Left ventricle myocardium inferior (tissue), 1 donor: ENCODE results near the gene LPGAT1. TPM values are rescaled to one million over a fixed set of nuclear protein-coding genes. Genes with fewer than 3 reads are reported as not detected.

Experiments
- DNase-seq: peaks from one replicate; pipeline ENCODE4 v3.0.0-alpha.2; 2020
- H3K27ac ChIP-seq: fragments of 200-600 bp; replicated peaks from 2 replicates; pipeline ENCODE4 v1.8.0; 2021
- H3K27me3 ChIP-seq: fragments of 200-600 bp; 2 replicates; pipeline ENCODE4 v1.8.0; 2021; ENCODE audit warnings: low read depth
- H3K36me3 ChIP-seq: fragments of 200-600 bp; 2 replicates; pipeline ENCODE4 v1.8.0; 2021
- H3K4me1 ChIP-seq: fragments of 200-600 bp; 2 replicates; pipeline ENCODE4 v1.8.0; 2021
- H3K4me3 ChIP-seq: fragments of 200-600 bp; 2 replicates; pipeline ENCODE4 v1.8.0; 2021; ENCODE audit warnings: mild to moderate bottlenecking, moderate library complexity
- H3K9me3 ChIP-seq: fragments of 200-600 bp; replicated peaks from 2 replicates; pipeline ENCODE4 v1.8.0; 2021
- intact Hi-C: fragments of 100-400 bp; cut with micrococcal nuclease; formaldehyde crosslinking; loops from one replicate; pipeline ENCODE4 v1.11.0; 2022
- total RNA-seq: library from RNA; stranded (reverse); fragmentation: NEBNext Ultra II Directional; extraction: Animal tissue kit (Norgen Biotek cat#: 25700); gene quantifications from one replicate; pipeline ENCODE4 v1.2.1, GENCODE V29; 2021
- TF ChIP-seq, protein P1 (sequence below): fragments of 200-600 bp; IDR thresholded peaks from 2 replicates; pipeline ENCODE4 v1.8.0; 2021; ENCODE audit warnings: antibody characterized with exemption, mild to moderate bottlenecking, borderline replicate concordance
- donor health status: DM: no; HTN: yes; CAD: no; lungs with severe emphysema.

Gene LPGAT1
- total RNA-seq, 1 donor from 2014 or later = 24.9 TPM

DNA sequence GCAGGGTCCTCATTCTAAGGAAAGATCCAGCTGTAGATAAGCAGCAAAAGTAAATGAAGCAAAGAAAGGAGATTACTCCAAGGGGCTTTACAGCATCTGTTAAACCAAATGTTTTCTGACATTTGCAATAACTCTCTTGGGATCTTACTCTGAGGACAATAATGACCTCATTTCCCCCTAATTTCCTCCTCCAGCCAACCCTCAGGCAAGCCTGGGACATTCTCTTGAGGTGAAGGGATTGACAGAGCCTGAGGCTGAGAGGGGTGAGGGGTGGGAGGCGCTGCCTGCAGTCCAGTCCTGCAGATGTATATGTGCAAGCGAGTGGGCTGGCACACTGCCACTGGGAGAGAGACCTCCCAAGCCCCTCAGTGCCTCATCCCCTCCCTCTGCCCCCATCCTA lies 114.6 kb downstream of the LPGAT1 start:
- intact Hi-C loops = no loop called here
- Histone ChIP-seq H3K4me3 (no peak overlapping the region), H3K27ac (no peak overlapping the region), H3K4me1 (peaks cover 6% of the 10 kb centered on the region), H3K36me3 (no peaks in the 10 kb centered on the region), H3K9me3 (no peaks in the 10 kb centered on the region), H3K27me3 (no peaks in the 10 kb centered on the region)
- TF ChIP-seq, protein P1, sequence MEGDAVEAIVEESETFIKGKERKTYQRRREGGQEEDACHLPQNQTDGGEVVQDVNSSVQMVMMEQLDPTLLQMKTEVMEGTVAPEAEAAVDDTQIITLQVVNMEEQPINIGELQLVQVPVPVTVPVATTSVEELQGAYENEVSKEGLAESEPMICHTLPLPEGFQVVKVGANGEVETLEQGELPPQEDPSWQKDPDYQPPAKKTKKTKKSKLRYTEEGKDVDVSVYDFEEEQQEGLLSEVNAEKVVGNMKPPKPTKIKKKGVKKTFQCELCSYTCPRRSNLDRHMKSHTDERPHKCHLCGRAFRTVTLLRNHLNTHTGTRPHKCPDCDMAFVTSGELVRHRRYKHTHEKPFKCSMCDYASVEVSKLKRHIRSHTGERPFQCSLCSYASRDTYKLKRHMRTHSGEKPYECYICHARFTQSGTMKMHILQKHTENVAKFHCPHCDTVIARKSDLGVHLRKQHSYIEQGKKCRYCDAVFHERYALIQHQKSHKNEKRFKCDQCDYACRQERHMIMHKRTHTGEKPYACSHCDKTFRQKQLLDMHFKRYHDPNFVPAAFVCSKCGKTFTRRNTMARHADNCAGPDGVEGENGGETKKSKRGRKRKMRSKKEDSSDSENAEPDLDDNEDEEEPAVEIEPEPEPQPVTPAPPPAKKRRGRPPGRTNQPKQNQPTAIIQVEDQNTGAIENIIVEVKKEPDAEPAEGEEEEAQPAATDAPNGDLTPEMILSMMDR = no peak
- DNase-seq = no peak

DNA sequence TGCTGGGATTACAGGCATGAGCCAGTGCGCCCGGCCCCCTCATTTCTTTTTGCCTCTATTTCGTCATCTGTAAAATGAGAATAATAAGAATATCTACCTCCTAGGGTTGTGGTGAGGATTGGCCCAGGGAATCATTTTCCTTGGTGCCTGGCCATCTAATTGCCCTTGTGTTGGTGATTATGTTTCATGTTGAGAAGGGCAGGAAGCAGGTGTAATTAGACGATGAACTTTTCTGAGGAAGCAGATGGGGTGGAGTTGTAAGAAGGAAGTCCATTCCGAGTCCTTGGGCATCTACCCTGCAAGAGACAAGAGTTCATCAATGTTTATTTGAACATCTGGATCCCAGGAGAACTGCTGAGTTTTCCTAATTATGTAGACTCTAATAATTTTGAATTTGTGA lies 116.4 kb downstream of the LPGAT1 start:
- H3K27ac ChIP-seq = no peak overlapping the region
- H3K36me3 ChIP-seq = no peaks in the 10 kb centered on the region
- TF ChIP-seq, protein P1 = no peak
- H3K9me3 ChIP-seq = no peaks in the 10 kb centered on the region
- peaks cover 6% of the 10 kb centered on the region for H3K4me1 ChIP-seq
- no peaks in the 10 kb centered on the region for H3K27me3 ChIP-seq
- H3K4me3 ChIP-seq = no peak overlapping the region
- DNase-seq = no peak
- intact Hi-C loops = no loop called here

DNA sequence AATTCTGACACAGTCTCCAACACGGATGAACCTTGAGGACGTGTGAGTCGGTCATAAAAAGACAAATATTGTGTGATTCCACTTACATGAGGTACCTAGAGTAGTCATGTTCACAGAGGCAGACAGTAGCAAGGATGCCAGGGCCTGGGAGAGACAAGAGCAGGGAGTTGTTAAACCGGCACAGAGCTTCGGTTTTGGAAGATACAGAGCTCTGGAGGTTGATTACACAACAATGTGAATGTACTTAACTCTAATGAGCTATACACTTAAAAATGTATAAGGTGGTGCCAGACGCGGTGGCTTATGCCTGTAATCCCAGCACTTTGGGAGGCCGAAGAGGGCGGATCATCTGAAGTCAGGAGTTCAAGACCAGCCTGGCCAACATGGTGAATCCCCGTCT lies 117.3 kb downstream of the LPGAT1 start:
- intact Hi-C loops = no loop called here
- no peak overlapping the region for H3K4me3 ChIP-seq
- H3K4me1 ChIP-seq = peaks cover 6% of the 10 kb centered on the region
- H3K27me3 ChIP-seq = no peaks in the 10 kb centered on the region
- H3K9me3 ChIP-seq = no peaks in the 10 kb centered on the region
- no peak for DNase-seq
- H3K27ac ChIP-seq = no peak overlapping the region
- TF ChIP-seq, protein P1 = no peak
- no peaks in the 10 kb centered on the region for H3K36me3 ChIP-seq

DNA sequence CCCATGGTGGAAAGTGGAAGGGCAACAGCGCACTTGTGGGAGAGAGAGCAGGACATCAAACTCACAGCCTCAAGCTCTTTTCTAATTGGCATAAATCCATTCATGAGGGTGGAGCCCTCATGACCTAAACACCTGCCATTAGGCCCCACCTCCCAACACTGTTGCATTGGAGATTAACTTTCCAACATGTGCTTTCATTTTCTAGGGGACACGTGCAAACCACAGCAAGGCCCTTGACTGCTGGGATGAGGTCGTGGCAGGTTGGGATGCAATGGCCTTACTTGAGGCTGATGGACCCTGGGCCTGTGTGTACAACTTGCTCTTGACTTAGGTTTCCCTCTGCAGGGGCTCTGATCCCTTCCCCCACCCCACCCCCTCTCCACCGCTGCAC lies 119.3 kb downstream of the LPGAT1 start:
- DNase-seq = no peak
- H3K4me1 ChIP-seq = peaks cover 6% of the 10 kb centered on the region
- no peaks in the 10 kb centered on the region for H3K36me3 ChIP-seq
- H3K9me3 ChIP-seq = no peaks in the 10 kb centered on the region
- no peak overlapping the region for H3K4me3 ChIP-seq
- no peaks in the 10 kb centered on the region for H3K27me3 ChIP-seq
- intact Hi-C loops = no loop called here
- TF ChIP-seq, protein P1 = no peak
- no peak overlapping the region for H3K27ac ChIP-seq

DNA sequence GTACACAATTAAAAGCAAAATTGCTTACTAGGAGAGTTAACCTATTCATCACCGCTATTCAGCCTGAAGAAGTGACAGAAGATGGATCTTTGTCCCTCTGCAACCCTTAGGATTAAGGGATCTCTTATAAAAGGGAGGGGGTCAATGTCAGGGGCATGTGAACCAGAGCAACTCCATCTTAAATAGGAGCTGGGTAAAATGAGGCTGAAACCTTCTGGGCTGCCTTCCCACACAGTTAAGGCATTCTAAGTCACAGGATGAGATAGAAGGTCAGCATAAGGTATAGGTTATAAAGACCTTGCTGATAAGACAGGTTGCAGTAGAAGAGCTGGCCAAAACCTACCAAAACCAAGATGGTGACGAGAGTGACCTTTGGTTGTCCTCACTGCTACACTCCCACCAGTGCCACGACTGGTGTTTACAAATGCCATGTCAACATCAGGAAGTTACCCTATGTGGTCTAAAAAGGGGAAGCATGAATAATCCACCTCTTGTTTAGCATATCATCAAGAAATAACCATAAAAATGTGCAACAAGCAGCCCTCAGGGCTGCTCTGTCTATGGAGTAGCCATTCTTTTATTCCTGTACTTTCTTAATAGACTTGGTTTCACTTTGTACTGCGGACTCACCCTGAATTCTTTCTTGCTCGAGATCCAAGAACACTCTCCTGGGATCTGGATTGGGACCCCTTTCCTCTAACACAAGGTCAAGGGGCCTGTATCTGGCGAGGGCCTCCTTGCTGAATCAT lies 119.8 kb downstream of the LPGAT1 start:
- H3K27me3 ChIP-seq = no peaks in the 10 kb centered on the region
- TF ChIP-seq, protein P1 = no peak
- H3K9me3 ChIP-seq = no peaks in the 10 kb centered on the region
- no peak for DNase-seq
- no peaks in the 10 kb centered on the region for H3K36me3 ChIP-seq
- intact Hi-C loops = no loop called here
- H3K4me3 ChIP-seq = no peak overlapping the region
- H3K4me1 ChIP-seq = peaks cover 4% of the 10 kb centered on the region
- no peak overlapping the region for H3K27ac ChIP-seq
